Stimulated activated CD8-positive, alpha-beta memory T cell treated with anti-CD3 and anti-CD28 coated beads, Interleukin-15, amount 100 ng/mL, for 24 hours (primary cell): ENCODE data around the gene MATN4.
A peak's percentile ranks its signal among the peaks of the same experiment; 100 is the strongest.

Source experiments
- DNase-seq: peaks from one replicate; pipeline ENCODE4 v3.0.0-alpha.2; 2020; ENCODE audit warnings: low read depth

MATN4 gene

DNA sequence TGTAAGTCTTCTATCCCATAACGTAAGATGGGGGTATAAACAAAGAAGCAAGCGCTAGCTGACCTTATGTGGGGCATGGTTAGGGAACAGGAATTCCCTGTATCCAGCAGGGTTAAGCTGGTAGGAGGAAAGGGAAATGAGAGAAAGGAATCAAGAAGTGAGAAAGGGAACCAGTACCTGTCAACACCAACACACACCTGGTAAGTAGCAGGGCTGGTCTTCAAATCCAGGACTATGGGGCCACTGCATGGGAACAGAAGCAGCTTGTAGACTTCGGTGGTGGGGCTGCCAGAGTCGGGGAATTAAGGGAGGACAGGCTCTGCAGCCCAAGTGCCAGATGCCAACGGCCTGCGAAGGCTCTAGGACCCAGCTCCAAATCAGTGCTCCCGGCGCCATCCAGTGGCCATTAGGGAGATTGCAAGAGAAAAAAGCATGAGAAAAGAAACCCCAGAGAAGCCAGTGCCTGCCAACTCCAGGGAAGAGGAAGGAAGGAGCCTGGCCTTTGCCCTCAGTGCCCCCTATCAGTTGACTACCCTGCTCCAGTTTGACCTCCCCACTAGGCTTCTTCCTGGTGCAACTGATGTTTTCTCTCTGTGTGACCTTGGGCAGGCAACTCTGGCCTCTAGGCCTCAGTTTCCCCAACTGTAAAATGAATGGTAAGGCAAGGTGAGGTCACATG lies 17.3 kb downstream of the MATN4 start:
- DNase-seq, result peak; percentile 16

DNA sequence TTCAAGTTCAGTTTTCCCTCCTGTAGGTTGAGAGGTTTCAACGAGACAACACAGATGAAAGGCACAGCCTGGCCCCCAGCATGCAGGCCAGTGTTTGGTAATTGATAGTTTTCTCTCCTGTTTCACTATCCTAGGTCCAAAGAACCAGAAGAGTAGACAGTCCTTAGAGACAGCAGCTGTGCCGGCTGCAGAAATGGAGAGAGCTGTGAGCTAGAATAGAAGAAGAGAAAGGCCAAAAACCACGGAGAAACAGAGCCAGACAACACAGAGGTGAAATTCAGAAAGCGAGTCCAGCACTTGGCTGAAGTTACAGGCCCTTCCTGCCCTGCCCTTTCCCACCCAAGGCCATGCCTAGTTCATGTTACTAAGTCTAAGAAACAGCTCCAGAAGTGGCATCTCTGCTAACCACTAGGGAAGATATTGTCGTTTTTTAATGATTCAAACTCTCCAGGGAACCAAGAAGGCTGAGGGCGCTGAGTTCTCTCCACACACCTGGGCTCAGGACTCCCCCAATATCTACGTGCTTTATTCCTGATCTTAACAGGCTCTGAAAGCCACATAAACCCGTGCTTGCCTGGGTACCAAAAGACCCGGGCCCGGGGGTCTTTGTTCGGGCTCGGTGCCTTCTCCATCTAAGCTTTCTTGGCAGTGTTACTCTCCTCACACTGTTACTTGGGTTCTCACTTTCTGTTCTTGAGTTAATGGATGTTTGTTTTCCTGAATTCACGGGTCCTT lies 18.0 kb downstream of the MATN4 start:
- no peak for DNase-seq

DNA sequence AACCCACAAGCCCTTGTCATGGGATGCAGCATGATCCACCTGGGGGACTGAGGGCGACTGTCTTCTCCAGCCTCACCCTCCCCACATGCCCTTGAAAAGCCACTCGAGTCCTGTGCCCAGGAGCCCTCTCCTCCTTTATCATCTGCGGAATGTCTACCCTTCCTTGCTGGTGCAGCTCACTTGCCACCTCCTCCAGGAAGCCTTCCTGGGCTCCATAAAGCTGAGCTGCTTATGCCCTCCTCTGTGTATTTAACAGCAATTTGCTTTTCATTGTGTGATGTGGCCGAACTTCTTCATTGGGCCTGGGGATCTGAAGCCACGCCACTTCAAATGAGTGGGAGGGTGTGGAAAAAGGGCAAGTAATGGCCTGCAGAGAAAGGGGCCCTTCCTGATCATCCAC lies 19.2 kb downstream of the MATN4 start:
- DNase-seq, result no peak

DNA sequence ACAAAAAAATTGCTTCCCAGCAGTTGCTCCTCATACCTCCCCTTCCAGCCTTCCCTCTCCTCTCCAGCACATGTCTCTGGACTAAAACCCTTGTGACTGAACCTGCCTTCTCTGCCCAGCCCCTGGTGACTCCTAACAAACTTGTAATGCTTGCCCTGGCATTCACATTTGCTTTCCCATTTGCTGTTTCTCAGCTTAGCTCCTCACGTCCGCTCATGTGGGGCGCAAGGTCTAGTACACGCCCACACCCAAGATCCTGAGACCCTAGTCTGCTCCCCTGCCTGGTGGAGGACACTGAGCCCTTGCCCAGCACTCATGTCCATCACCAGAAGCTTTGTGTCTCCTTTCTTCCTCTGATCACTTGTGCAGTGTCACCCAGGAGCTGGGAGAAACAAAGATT lies 19.7 kb downstream of the MATN4 start:
- DNase-seq, result no peak

DNA sequence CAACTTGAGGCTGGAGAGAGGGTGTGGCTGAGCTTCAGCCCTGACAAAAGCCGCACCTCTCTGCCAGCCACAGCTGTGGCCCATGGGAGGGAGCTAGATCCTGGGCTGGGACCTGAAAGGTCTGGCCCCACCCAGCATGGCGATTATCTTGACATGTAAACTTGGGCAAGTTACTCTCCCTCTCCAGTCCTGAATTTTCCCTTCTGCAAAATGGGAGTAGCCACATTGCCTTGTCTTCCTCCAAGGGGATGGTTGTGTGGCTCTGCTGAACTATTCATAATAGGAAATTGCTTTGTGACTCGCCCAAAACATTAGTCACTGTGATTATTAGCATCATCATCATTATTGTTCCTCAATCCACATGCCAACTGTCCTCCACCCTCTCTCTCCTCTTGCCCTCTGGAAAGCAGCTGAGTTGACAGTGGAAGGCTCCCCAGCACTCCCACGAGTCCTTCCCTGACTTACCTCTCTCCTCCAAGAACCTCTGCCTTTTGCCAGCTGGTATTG lies 24.5 kb downstream of the MATN4 start:
- DNase-seq, result no peak

DNA sequence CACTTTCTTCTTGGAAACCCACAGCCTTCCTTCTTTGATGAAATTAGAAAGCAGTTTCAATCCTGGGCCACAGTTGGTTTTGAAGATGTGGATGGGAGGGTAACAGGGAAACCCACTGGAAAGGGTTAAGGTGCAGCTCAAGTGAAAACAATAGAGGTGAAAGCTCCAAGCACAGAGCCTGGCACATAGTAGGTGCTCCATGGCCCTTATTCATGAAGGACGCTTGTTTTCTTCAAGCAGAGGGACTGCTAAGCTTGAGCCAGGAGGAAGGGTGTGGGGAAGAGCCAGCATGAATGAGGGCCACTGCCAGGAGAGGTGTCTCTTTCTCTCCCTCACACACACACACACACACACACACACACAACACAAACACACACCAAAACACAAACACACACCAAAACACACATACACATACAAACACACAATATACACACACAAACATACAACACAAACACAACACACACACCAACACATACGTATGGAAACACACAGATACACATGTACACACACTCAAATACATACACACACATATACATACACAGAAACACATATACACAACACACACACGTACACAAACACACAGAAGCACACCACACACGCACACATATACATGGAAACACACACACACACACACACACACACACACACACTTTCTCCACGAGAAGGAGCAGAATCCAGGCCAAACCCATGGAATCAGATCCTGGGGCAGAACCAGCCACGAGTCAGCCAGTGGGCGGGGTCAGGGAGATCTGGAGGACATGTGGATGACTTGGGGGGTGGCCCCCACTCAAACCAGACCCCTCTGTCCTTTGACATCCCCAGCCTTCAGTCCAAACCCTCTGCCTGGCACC lies 25.2 kb downstream of the MATN4 start:
- no peak for DNase-seq

DNA sequence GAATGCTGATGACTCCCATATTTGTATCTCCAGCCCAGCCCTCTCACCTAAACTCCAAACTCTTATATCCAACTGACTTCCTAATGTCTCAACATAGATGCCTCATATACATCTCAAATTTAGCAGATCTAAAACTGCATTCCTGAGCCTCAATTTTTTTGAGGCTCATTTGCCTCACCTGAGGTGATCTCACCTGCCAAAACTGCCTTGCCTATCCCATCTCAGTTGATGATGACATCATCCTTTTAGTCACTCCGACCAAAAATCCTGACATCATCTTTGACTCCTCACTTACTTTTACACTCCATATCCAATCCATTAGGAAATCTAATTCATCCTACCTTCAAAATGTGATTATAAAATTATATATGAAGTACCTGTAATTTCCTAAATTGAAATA lies 28.1 kb downstream of the MATN4 start:
- DNase-seq, result no peak

DNA sequence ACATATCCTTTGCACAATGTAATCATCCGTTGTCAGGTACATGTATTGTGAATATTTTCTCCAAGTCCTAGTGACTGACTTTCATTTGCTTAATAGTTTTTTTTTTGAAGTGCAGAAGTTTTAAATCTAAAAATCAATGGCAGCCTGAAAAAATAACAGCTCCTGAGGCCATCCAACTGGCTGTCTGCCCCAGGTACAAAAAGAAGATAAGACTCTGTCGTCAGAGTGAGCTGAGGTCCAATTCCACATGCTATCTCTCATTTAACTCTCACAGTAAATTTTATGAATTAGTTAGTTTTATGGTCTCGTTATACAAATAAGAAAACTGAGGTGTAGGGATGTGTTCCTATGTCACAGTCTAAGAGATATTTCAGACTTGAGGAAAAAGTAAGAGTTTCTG lies 32.8 kb downstream of the MATN4 start:
- DNase-seq, result no peak

DNA sequence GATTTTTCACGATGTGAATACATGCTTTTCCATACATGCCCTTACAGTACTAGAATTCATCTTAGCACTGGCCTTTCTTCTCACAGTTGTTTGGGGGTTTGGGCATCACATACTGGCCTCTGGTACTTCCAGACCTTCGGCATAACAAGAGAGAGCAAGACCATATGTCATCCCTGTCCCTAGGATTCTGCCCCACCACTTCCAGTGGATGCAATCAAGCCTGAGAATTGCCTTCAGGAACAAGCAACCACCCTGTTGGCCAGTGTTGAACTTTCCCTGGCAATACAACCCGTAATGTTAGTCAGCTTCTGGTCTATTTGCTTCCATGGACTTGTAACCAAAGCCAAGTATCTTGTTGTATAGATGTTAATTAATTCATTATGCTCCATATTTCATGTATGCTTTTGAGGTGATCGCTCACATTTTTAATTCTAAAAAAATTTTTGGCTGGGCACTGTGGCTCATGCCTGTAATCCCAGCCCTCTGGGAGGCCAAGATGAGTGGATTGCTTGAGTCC lies 38.3 kb downstream of the MATN4 start:
- DNase-seq, result no peak

DNA sequence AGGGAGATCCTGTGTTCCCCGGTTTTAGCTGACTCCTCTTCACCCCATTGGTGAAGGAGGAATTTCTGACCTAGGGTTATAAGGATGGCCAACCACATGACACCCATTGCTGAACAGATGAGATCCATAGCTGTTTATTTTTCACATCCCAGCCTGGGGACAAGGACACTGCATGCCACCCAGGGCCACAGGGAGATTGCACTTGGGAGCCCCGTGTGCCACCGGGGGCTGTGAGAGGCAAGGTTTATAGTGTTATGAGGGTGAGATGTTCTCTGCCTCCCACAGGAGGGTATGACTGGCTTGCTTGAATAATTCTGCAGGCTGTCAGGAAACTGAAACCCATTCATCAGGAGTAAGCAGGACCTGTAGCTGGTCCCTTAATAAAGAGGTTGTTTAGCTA lies 39.0 kb downstream of the MATN4 start:
- DNase-seq, result no peak

DNA sequence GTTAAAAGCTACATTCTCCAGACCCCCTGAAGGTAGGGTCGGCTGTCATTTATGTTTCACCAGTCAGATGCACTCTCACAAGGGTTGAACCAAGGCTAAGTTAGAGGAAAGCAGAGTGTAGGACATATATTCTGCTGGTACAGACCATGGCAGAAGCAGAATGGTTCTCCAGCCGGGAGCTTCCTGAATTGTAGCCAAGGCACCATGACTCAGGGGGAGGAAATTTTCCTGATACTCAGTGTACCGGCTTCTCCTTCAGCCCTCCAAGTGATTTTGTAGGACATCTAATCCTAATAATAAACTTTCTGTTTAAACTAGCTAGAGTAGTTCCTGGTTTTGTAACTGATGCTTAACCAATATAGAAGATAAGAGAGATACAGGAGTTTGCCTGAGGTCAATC lies 39.6 kb downstream of the MATN4 start:
- DNase-seq, result no peak

DNA sequence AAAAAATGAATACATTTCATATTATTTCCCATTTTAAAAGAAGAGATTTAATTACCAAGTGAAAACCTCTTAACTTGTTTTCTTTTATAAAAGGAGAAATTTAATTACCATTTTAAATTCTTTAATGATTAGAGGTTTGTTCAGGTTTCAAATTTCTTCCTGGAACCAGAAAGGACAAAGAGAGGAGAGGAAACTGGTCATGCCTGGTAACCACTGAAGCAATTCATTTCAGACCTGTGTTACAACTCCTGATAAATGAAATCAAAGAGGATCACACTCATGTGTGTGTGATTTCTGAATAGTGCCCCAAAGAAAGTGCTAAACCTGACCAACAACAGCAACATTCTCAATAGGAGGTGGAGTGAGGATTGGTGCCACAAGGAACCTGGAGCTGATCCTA lies 41.1 kb downstream of the MATN4 start:
- DNase-seq, result no peak

DNA sequence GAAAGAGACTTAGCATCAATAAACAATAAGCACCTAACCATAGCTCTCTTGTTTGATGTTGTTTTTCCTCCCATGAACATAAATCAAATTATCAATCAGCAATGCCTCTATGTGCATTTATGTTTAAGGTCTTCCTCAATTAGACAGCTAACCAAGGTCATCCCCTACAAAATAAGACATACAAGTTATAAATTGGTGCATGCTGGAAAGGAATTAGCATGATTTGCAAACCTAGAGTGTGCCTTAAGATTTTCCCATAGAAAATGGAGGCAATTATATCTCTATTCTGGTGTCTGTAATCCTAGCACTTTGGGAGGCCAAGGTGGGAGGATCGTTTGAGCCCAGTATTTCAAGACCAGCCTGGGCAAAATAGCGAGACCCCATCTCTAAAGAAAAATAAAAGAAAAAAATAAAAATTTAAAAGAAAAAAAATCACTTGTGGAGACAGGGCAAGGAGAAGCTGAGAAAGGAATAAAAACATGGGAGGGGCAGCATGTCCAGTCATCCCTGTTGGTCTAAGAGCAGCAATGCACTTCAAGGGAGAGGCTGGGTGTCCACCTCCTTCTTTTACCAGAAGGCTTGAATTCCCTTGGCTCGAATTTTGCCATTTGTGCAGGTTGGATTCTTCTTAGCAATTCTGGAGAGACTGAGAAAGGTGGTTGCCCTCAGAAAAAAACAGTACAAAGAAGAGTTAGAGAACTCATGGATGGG lies 44.4 kb downstream of the MATN4 start:
- no peak for DNase-seq

DNA sequence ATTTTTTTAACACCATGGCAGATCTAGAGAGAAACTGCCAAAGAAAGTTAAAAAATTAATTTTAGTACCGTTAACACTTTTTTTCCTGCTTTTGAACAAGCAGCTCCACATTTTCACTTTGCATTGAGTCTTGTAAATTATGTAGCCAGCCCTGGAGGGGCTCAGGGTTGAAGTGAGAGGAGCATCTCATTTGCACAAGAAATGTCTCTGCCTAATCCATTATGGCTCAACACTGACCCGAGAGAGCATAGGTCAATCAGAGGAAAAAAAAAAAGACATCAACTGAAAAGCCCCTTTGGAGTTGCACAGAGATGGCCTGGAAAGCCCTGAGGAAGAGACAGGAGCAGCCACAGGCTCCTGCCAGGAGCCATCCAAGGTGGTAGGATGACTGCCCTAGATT lies 49.4 kb downstream of the MATN4 start:
- DNase-seq, result no peak

DNA sequence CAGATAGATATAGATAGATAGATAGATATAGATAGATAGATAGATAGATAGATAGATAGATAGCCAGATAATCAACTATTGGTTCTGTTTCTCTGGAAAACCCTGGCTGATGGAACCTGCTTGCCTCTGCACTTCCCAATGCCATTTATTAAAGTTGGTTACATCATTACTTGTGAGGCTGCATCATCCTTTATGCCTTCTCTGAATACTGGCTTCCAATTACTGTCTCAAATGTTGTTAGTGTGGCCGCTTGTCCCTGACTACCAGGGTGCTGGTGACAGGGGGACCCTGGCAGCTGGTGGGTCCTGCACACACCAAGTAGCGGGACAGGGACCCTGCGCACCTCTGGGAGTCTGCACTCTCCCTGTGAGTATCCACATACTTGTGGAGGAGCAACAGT lies 49.8 kb downstream of the MATN4 start:
- no peak for DNase-seq

DNA sequence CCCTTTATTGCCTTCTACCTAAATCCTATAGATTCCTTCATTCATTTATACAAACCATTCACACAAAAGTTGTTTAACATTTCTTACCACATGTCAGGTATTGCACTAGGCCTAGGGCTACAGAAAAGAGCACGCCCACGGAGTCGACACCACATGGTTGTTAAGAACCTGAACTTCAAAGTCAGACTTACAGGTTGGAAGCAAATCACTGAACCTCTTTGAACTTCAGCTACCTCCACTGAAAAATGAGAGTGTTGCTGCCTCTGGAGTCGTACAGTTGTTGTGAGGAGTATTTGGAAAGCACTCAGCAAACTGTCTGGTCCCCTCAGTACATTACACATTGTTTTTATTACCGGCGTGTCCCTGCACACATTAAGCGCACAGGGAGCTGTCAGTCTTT lies 50.4 kb downstream of the MATN4 start:
- no peak for DNase-seq

DNA sequence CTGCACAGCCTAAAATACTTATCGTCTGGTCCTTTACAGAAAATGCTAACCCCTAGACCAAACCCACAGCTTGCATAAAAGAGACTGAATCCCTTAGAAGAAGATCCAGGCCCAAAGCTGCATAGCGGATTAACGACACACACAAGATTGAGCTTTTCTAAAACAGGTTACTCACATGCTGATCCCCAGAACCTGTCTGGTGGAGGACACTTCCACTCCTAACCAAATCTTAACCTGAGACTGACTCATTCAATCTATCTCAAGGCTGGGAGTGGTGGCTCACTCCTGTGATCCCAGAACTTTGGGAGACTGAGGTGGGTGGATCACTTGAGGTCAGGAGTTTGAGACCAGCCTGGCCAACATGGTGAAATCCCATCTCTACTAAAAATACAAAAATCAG lies 50.9 kb downstream of the MATN4 start:
- DNase-seq, result no peak

DNA sequence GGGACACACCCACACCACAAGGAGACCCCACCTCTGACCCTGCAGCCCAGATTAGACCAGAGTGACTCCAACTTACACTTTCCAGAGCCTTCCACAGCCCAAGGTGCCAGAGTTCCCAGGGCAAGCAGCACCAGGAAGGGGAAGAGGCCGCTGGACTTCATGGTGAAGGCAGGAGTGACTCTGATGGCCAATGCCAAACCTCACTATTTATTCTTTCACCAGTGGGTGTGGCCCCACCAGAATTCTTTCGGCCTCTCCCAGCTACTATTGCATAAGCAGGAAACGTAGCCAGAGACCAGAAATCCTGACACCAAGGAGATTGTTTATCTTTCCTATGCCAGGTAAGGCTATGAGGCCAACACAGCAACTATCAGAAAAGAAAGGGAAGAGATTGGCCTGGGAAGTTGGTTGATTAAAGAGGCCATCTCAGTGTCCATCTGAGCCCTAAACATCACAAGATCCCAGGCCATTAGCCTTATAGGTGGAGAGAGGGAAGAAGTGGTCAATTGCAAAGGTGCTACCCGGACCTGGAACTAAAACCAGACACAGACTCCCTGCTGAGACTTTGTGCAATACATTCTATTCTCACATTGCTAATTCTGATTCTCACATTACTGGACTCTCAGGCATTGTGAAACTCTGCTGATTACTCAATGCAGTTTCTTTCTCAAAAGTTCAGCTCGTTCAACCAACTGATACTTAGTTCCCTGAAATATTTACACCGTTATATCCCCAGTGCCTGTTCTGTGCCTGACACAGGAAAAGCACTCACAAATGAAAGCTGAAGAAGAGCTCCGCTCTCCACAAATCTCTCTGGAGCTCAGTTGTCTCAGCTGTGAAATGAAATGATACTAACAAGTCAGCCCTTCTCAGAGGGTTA lies 53.5 kb downstream of the MATN4 start, which contains the start of gene SLPI:
Gene SLPI (minus strand): TSS at position 182 of the 880 bp plus-strand sequence. CDS start 21 bp downstream, at position 161.
- DNase-seq, result no peak

DNA sequence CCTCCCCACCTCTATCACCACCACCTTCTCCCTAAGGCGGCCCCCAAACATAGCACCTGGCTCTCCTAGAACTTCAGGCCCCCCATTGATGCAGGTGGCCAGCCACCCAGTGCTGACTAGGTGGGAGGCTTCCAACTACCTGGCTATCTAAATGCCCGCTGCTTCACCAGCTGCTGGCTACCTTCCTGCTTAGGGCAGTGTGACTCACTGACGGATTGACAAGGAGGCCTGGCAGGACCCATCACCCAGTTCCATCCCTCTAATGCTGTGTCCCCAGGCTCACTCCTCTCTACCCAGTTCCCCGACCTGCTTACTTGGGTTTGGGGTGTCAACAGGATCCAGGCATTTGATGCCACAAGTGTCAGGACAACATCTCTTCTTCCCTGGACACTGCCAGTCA lies 54.8 kb downstream of the MATN4 start:
- no peak for DNase-seq

DNA sequence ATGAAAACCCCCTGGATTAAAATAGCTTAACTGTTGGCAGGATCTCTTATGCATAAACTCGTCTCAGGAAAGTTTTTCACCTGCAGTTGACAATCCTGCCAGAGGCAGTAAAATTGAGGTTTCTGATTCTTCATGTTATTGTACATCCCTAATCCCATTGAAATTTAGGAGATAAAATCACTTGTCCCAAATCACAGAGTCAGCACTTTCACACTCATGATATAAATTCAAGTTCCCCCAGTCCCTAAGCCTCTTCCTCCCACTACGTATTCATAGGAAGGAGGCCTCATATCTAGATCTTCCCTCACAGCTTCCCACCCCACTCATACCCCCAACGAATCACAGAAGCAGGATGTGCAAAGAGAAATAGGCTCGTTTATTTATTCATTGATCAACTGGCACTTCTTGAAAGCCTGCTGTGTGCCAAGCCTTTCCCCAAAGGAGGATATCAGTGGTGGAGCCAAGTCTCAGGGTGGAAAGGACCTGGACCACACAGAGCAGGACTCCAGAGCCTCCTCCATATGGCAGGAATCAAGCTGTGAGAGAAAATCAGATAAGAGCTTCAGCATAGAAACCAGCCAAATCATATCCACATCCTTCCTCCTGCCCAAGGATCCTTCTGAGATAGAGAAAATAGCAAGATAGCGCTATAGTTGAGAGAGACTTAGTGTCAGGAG lies 56.1 kb downstream of the MATN4 start:
- DNase-seq, result no peak
